HL-60 (cell line): Measurements from ENCODE around the gene FRMD3.

Experiments
- DNase-seq, 2 experiments: peaks; one replicate each; pipeline ENCODE4 v3.0.0-alpha.2; 2010 to 2020; ENCODE audit warnings: low read depth in 1 of 2, low spot score in 1 of 2
- H3K27ac ChIP-seq: fragments of 250-450 bp; sonication (Bioruptor Pico); replicated peaks from 2 replicates; pipeline ENCODE4 v1.5.1; 2020; ENCODE audit warnings: mild to moderate bottlenecking, moderate library complexity
- H3K27me3 ChIP-seq: fragments of 250-450 bp; sonication (Bioruptor Pico); 2 replicates; pipeline ENCODE4 v1.5.1; 2021; ENCODE audit warnings: mild to moderate bottlenecking, moderate library complexity; ENCODE audit not compliant: insufficient read depth, poor library complexity, severe bottlenecking
- H3K4me3 ChIP-seq: replicated peaks from 2 replicates; pipeline ENCODE4 v1.5.1; 2011; ENCODE audit warnings: mild to moderate bottlenecking, control low read depth, low read length; ENCODE audit not compliant: insufficient read depth
- CTCF ChIP-seq: IDR thresholded peaks from one replicate; pipeline ENCODE4 v1.5.1; 2011; ENCODE audit warnings: low read length, control low read depth, inconsistent platforms; ENCODE audit not compliant: insufficient read depth
- GABPA ChIP-seq: IDR thresholded peaks from 2 replicates; pipeline ENCODE4 v1.6.1; 2012; ENCODE audit warnings: low read depth
- POLR2AphosphoS5 ChIP-seq: IDR thresholded peaks from 2 replicates; pipeline ENCODE4 v1.6.1; 2012; ENCODE audit warnings: low read depth
- REST ChIP-seq: IDR thresholded peaks from 2 replicates; pipeline ENCODE4 v1.6.1; 2012; ENCODE audit warnings: low read depth; ENCODE audit not compliant: insufficient replicate concordance
- SPI1 ChIP-seq: IDR thresholded peaks from 2 replicates; pipeline ENCODE4 v1.6.1; 2012; ENCODE audit warnings: low read depth, mild to moderate bottlenecking, borderline replicate concordance

FRMD3 gene

GRCh38 chr9:83430681-83431080 is 107.5 kb downstream of the FRMD3 start:
- no peaks in the 10 kb centered on the region for H3K27me3 ChIP-seq
- TF ChIP-seq CTCF = no peak
- no peak for TF ChIP-seq GABPA
- TF ChIP-seq SPI1 = no peak
- no peak for TF ChIP-seq POLR2AphosphoS5
- TF ChIP-seq REST = no peak
- no peak overlapping the region for H3K4me3 ChIP-seq
- H3K27ac ChIP-seq = no peak overlapping the region
- no peak for DNase-seq

- Histone ChIP-seq H3K4me3 (no peak overlapping the region), H3K27ac (no peak overlapping the region), H3K27me3 (no peaks in the 10 kb centered on the region)
- DNase-seq = no peak
- no peak for TF ChIP-seq REST
- TF ChIP-seq CTCF = no peak
- no peak for TF ChIP-seq SPI1
- no peak for TF ChIP-seq GABPA
- no peak for TF ChIP-seq POLR2AphosphoS5
Observed at GRCh38 chr9:83429229-83429628, 109.0 kb downstream of the FRMD3 start.

- DNase-seq = no peak
- no peak overlapping the region for H3K27ac ChIP-seq
- no peaks in the 10 kb centered on the region for H3K27me3 ChIP-seq
- no peak overlapping the region for H3K4me3 ChIP-seq
- TF ChIP-seq POLR2AphosphoS5 (no peak), CTCF (no peak), REST (no peak), GABPA (no peak), SPI1 (no peak)
Observed at GRCh38 chr9:83425240-83425639, 113.0 kb downstream of the FRMD3 start.
